ENCODE data around the gene SPDYE1.
"Not testable (repeated sequence)": the region's sequence is repeated elsewhere in the genome, so short reads cannot be mapped to it uniquely, and the experiment has no call there.

GRCh38 chr7:44015090-44015489 lies 17.4 kb downstream of the SPDYE1 start:
- TF ChIP-seq POLR2AphosphoS5 (IDR thresholded peaks at IDR 0.05): not testable (repeated sequence)
- TF ChIP-seq, protein P1, sequence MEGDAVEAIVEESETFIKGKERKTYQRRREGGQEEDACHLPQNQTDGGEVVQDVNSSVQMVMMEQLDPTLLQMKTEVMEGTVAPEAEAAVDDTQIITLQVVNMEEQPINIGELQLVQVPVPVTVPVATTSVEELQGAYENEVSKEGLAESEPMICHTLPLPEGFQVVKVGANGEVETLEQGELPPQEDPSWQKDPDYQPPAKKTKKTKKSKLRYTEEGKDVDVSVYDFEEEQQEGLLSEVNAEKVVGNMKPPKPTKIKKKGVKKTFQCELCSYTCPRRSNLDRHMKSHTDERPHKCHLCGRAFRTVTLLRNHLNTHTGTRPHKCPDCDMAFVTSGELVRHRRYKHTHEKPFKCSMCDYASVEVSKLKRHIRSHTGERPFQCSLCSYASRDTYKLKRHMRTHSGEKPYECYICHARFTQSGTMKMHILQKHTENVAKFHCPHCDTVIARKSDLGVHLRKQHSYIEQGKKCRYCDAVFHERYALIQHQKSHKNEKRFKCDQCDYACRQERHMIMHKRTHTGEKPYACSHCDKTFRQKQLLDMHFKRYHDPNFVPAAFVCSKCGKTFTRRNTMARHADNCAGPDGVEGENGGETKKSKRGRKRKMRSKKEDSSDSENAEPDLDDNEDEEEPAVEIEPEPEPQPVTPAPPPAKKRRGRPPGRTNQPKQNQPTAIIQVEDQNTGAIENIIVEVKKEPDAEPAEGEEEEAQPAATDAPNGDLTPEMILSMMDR (IDR thresholded peaks at IDR 0.05): not testable (repeated sequence)

Data from transverse colon (tissue), 4 donors.